ENCODE measurements around the gene COG1. TPM values are rescaled to one million over a fixed set of nuclear protein-coding genes. Genes with fewer than 3 reads are reported as not detected.

COG1 gene
- total and polyA plus RNA-seq, 2 of the 8 experiments (the other 6 are each of a cell fraction or from before 2014, with no cell fraction given), result 11.0 to 19.5 TPM

DNA sequence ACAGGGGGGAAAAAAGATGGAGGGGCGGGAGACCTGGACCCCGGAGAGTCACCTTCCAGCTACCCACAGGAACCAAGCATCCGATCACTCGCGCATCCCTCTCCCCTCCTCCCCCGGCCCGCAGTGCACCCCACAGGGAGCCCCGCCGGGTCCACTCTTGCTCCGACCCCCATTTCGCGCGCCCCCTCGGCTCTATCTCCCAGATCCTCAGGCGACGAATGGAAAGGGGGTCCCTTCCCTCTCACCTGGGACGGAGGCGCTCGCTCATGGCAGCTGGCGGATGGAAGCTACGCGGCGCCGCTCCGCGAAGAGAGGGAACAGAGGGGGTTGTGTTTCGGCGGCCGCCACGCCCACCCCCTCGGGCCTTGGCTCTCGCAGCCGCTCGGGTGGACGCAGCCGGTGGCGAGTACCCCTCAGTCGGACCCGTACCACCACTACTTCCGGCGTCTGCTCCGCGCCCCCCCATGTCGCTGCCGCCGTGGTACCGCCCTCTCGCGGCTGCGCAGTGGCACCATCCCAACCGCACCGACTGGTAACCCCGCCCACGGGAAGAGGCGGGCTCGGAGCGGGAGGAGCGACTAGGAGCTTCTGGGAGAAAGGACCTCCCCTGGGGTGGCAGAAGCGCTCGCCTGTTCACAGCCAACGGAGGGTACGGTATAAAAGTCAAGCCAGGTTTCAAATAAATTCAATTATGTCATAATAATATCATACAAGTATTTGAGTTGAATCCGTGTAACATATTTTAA, 39.2 kb downstream of the COG1 start (continued):
- TF ChIP-seq, protein P1, sequence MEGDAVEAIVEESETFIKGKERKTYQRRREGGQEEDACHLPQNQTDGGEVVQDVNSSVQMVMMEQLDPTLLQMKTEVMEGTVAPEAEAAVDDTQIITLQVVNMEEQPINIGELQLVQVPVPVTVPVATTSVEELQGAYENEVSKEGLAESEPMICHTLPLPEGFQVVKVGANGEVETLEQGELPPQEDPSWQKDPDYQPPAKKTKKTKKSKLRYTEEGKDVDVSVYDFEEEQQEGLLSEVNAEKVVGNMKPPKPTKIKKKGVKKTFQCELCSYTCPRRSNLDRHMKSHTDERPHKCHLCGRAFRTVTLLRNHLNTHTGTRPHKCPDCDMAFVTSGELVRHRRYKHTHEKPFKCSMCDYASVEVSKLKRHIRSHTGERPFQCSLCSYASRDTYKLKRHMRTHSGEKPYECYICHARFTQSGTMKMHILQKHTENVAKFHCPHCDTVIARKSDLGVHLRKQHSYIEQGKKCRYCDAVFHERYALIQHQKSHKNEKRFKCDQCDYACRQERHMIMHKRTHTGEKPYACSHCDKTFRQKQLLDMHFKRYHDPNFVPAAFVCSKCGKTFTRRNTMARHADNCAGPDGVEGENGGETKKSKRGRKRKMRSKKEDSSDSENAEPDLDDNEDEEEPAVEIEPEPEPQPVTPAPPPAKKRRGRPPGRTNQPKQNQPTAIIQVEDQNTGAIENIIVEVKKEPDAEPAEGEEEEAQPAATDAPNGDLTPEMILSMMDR (IDR thresholded peaks at IDR 0.05; ENCODE audit: control extremely low read depth in 1 of 3, insufficient read depth in 1 of 3, low read depth in 1 of 3, low read length in 3 of 3), result peak in 2 of 3 experiments; percentile 15 to 24; a peak in 1 of 4 replicates
- TF ChIP-seq KDM4A (IDR thresholded peaks at IDR 0.05; ENCODE audit: low read depth, low read length, severe bottlenecking), result no peak
- TF ChIP-seq SRF (IDR thresholded peaks at IDR 0.05; ENCODE audit: low read depth, low read length), result no peak
- peak; percentile 67; the same call in 1 of the 2 replicates for TF ChIP-seq TBP (IDR thresholded peaks at IDR 0.05; ENCODE audit: low read depth, low read length)
- TF ChIP-seq SP4 (IDR thresholded peaks at IDR 0.05; ENCODE audit: low read length), result peak; percentile 99
- TF ChIP-seq FOSL1 (IDR thresholded peaks at IDR 0.05; ENCODE audit: insufficient read depth, low read depth, low read length), result no peak
- TF ChIP-seq, protein P2, sequence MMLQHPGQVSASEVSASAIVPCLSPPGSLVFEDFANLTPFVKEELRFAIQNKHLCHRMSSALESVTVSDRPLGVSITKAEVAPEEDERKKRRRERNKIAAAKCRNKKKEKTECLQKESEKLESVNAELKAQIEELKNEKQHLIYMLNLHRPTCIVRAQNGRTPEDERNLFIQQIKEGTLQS (IDR thresholded peaks at IDR 0.05; ENCODE audit: insufficient read depth, low read depth, low read length), result no peak
- TF ChIP-seq EP300 (IDR thresholded peaks at IDR 0.05; ENCODE audit: borderline replicate concordance in 1 of 2, low read depth in 2 of 2, low read length in 2 of 2), result peak in 1 of 2 experiments; percentile 41; a peak in 1 of 3 replicates
- no peak for TF ChIP-seq ZNF274 (IDR thresholded peaks at IDR 0.05; ENCODE audit: borderline replicate concordance, extremely low read depth, low read length)
- TF ChIP-seq RXRA (IDR thresholded peaks at IDR 0.05; ENCODE audit: insufficient read depth, low read depth, low read length), result no peak
- no peak for TF ChIP-seq CEBPB (IDR thresholded peaks at IDR 0.05; ENCODE audit: low read depth, low read length)
- TF ChIP-seq, protein P3, sequence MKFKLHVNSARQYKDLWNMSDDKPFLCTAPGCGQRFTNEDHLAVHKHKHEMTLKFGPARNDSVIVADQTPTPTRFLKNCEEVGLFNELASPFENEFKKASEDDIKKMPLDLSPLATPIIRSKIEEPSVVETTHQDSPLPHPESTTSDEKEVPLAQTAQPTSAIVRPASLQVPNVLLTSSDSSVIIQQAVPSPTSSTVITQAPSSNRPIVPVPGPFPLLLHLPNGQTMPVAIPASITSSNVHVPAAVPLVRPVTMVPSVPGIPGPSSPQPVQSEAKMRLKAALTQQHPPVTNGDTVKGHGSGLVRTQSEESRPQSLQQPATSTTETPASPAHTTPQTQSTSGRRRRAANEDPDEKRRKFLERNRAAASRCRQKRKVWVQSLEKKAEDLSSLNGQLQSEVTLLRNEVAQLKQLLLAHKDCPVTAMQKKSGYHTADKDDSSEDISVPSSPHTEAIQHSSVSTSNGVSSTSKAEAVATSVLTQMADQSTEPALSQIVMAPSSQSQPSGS (IDR thresholded peaks at IDR 0.05; ENCODE audit: low read length), result 0 out of 2 replicates have a peak, but pooled peaks have one; percentile 10
- TF ChIP-seq CHD2 (IDR thresholded peaks at IDR 0.05; ENCODE audit: low read length), result 0 out of 2 replicates have a peak, but pooled peaks have one; percentile 18
- TF ChIP-seq SP1 (IDR thresholded peaks at IDR 0.05; ENCODE audit: low read depth, low read length), result no peak; the same call in 1 of the 2 replicates
- TF ChIP-seq POLR2A (IDR thresholded peaks at IDR 0.05; ENCODE audit: control extremely low read depth in 1 of 2, low read depth in 2 of 2, low read length in 2 of 2), result peak; percentile 40 to 61
- 0 out of 2 replicates have a peak, but pooled peaks have one; percentile 45 for TF ChIP-seq GABPA (IDR thresholded peaks at IDR 0.05; ENCODE audit: borderline replicate concordance, insufficient read depth, low read length)
- no peak for TF ChIP-seq BACH1 (IDR thresholded peaks at IDR 0.05; ENCODE audit: low read length)
- peak; percentile 92 for TF ChIP-seq NRF1 (IDR thresholded peaks at IDR 0.05; ENCODE audit: low read depth, low read length)
- TF ChIP-seq SUZ12 (IDR thresholded peaks at IDR 0.05; ENCODE audit: low read length), result no peak
- no peak for TF ChIP-seq SIRT6 (IDR thresholded peaks at IDR 0.05; ENCODE audit: low read length)
